OCI-M2 (cell line): ENCODE data around the gene SERPINA10.
"Not testable (repeated sequence)": the region's sequence is repeated elsewhere in the genome, so short reads cannot be mapped to it uniquely, and the experiment has no call there.

Experiments used
- DNase-seq: peaks from one replicate; lab custom pipeline; 2025; ENCODE audit not compliant: unreplicated experiment; lab: John Stamatoyannopoulos, UW

Gene SERPINA10

DNA sequence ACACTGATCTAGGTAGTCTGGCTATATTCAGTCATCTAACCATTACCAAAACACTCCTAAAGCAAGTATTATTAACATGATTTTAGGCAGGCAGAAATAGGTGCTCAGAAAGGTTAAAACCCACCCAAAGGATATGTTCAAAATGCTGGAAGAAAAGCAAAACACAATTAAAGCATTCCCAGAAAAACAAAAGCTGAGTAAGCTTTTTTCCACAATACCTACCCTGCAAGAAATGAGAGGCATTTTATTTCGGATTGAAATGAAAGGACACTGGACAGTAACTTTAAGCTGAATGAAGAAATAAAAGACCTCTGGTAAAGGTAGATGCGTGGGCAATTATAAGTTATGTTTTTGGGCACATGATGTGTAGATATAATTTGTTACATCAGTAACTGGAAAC lies 21.8 kb upstream of the SERPINA10 start:
- no peak for DNase-seq

- DNase-seq: no peak
Observed at GRCh38 chr14:94313991-94314655, 21.1 kb upstream of the SERPINA10 start.

GRCh38 chr14:94312481-94313246 lies 19.6 kb upstream of the SERPINA10 start:
- no peak for DNase-seq

DNA sequence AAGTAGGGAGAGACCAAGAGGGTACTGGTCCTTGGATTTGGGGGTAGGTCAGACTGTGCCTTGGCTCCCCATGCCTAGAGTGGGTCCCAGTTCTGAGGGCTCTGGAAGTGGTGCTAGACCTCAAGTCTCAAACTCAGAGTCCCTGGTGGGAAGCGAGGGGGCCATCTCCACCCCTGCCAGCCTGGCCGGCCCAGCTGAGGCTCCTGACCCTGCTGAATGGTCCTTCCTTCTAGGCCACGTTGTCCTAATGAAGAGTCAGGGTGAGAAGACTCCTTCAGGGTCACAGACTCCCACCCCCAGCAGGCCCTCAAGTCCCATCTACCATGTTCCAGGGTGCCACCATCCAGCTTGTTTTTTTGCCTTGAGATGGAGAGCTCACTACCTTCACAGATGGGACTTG lies 17.2 kb upstream of the SERPINA10 start:
- no peak for DNase-seq

GRCh38 chr14:94309721-94310120 lies 16.7 kb upstream of the SERPINA10 start:
- DNase-seq: no peak

DNA sequence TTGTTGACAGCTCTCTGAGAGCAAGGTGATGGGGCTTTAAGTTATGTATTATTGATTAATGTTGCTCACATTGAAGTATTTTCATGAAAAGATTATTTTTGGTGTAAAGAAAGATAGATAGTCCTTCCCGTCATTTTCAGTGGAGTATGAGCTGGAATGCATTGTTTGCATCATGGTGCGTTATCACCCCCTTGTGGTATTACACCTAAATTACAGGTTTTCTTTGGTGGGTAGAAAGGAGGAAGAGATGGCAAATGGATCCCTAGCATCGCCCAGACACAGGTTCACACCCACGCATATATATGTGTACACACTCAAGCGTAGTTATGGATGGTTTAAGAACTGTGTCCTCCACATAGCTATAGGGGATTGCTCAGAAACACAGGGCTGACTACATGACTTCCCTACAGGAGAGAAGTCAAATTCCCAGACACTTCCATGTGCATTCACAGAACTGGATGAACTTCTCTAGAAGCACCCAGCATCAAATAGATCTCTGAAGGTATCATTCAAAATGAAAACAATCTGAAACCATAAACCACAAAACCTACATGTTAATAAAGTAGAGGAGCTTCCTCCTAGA lies 14.4 kb upstream of the SERPINA10 start:
- DNase-seq: no peak

DNA sequence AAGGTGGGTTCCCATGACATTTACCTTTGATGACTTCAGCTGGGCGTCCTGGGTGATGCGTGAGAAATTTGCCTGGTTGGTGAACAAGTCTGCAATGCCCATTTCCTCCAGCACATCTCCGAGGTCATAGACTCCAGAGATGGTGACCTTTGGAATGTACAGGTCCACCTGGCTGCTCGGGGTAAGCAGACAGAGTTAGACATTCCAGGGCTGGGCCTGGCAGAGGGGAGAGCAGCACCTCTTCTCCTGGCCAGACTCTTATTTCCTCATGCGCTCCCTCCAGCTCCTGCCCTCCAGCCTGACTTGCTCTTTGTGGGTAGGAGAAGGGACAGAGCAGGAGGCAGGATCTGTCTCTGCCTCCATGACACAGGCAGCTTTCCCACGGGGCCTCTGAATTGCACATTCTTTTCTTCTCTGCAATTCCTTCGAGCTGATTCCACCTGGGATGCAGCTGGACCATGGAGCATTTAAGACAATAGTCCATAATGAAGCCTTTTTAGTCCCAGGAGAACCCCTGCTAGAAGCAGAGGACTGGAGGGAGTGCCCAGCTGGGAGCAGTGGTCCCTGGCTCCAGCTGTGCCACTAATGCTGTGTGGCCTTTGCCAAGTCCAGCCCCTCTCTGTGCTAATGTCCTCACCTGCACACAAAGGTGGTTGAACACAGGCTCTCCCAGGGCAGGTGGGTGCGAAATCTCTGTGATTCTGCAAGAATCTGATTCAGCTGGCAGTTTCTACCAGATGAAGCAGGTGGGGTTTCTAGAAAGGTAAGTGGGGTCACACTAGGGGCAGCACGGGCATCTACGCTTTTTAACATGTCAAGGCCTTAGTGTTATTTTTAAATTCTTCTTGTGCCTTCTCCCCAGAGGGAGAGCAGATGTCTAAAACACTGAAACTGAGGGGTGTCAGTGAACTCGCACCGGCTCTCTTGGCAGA lies 13.2 kb upstream of the SERPINA10 start:
- DNase-seq: no peak

- DNase-seq: no peak
Observed at GRCh38 chr14:94305620-94306019, 12.6 kb upstream of the SERPINA10 start.

DNA sequence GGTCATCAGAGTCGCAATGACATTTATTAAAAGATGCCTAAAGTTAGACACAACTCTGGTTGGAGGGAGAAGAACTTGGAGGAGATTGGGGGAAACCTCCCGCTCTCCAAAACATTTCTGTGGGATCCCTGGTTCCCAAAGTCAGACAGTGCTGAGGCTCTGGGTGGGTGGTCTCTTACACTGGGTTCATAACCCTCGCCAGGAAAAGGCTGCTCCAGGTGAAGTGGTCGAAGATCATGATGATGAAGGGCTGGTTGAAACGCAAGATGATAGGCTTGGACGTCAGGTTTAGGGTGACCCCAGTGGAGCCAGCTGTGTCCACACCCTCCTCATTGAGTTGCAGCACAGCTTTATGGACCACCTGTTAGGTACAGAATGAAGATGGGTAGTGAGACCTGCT lies 11.2 kb upstream of the SERPINA10 start:
- DNase-seq: no peak

- no peak for DNase-seq
Observed at GRCh38 chr14:94303111-94303510, 10.0 kb upstream of the SERPINA10 start.

- DNase-seq: no peak
Observed at GRCh38 chr14:94298130-94298529, 5.1 kb upstream of the SERPINA10 start.

DNA sequence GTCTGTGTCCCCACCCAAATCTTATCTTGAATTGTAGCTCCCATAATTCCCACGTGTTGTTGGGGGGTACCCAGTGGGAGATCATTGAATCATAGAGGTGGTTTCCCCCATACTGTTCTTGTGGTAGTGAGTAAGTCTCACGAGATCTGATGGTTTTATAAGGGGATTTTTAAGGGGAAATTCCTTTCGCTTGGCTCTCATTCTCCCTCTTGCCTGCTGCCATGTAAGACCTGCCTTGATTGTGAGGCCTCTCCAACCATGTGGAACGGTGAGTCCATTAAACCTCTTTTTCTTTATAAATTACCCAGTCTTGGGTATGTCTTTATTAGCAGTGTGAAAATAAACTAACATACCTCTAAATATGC lies 3.1 kb upstream of the SERPINA10 start:
- DNase-seq: not testable (repeated sequence)

DNA sequence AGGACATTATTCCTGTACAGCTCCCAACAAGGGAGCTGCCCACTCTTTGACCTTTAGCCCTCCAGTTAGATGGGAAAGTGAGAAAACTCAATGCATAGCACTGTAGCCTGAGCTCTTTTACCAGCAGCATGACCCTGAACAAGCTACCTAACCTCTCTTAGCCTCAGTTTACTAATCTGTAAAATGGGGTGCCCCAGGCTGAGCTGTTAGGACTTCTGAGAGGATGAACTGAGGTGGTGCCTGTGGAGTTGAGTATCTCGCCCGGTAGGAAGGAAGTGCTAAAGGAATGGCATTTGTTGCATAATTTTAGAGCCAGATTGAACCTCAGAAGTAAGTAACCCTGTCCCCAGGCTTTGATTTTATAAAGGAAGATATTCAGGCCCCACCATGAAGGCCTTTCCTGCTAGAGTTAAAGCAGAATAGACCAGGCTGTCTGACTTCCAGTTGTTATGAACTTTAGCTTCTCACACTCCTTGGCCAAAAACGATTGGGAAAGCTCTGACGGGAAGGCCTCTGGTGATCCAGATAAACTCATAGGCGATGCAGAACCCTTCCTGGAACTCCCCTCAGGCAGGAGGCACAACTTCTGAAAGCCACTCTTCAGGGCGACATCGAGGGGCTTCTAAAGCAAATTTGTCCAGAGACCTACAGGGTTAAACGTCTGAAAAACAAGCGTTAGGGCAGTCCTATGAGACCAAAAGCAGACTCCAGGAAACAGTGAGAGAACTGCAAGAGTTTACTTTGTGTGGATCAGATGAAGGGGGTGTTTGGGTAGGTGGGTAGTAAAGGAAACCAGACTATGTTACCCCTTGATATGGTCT lies 2.5 kb upstream of the SERPINA10 start:
- no peak for DNase-seq

DNA sequence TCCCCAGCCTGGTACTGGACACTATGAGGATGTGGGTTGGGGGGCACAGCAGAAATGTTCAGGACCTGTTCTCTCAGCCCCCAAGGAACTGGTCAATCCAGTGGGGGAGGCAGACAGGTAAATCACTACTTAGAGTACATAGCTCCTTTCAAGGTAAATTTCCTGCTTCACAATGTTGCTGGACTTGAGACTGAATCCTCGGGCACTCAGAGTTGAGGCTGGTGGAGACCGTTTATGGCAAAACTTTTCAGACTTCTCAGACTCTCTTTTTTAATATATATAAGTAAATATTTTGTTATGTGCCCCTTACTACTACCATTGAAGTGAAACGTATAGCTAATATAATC lies 483 bp upstream of the SERPINA10 start:
- DNase-seq: no peak

GRCh38 chr14:94292526-94292871 lies 569 bp downstream of the SERPINA10 start:
- no peak for DNase-seq

DNA sequence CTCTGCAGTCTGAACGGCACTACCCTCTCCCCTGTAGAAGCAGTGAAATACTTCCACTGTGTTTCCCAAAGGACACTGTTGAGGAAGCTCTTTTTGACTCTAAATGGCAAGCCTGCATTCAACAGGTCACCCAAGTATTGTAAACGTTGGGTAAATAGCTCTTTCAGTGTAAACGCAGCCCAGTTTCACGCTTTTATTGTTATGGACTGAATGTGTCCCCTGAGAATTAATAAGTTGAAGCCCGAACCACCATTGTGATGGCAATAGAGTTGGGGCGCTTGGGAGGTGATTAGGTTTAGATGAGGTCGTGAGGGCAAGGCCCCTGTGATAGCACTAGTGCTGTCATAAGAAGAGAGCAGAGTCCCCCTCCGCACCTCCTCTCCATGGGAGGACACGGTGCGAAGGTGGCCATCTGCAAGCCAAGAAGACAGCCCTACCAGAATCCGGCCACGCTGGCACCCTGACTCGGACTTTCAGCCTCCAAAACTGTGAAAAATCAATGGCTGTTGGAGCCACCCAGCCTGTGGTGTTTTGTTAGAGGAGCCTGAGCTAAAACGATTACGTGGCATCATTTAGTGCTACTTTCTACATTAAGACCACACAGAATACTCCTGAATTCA lies 1.1 kb downstream of the SERPINA10 start:
- no peak for DNase-seq

DNA sequence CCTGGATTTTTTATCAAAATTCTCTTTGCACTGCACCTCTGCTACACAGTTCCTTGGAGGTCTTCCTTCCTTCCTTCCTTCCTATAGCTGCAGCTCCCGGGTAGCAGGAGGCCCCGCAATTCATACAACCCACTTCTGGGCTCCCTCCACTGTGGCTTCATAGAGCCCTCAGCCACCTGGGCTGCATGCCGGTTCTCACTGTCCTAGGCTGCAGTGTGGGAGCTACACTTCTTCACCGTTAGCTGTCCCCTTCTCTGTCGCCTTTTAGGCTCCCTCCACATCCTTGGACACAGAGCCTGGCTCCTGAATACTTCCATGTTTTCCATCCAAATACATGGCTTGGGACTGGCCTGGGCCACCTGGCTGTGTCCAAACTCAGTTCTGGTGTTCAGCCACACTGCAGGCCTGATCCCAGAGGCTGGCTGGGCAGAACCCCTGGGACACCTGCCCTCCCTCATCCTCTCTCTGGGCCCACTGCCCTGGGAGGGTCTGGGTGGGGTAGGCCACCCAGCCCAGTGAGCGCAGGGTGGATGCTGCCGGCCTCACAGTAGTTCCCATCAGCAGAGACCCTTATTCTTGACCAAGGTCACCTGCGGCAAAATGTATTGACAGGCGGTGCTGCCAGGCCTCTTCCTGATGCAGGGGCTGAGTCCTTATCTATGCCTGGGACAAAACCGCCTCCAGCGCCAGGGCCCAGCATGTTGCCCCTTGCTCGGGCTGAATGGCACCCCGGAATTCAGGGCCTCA lies 1.7 kb downstream of the SERPINA10 start:
- no peak for DNase-seq

- DNase-seq: no peak
Observed at GRCh38 chr14:94290197-94290596, 2.9 kb downstream of the SERPINA10 start.

GRCh38 chr14:94288610-94289465 lies 4.2 kb downstream of the SERPINA10 start:
- no peak for DNase-seq
